SU-DHL-6 (cell line): ENCODE results near the gene CREG2.

Experiments used
- H2AFZ ChIP-seq: fragments of 200-600 bp; sonication (generic); 2 replicates; pipeline ENCODE4 v1.6.1; 2014; ENCODE audit warnings: low read depth, mild to moderate bottlenecking, moderate library complexity, mixed read lengths, antibody characterized with exemption, low read length; ENCODE audit not compliant: severe bottlenecking
- H3F3A ChIP-seq: fragments of 200-600 bp; shearing (Covaris generic); 2 replicates; pipeline ENCODE4 v1.6.0; 2016; ENCODE audit warnings: antibody characterized with exemption, mild to moderate bottlenecking; ENCODE audit not compliant: insufficient read depth
- H3K27ac ChIP-seq: fragments of 200-600 bp; sonication (generic); 2 replicates; pipeline ENCODE4 v1.5.1; 2016; ENCODE audit warnings: low read depth, mild to moderate bottlenecking, low read length, moderate library complexity, mixed read lengths
- H3K27me3 ChIP-seq: fragments of 200-600 bp; sonication (generic), shearing (Covaris generic); 2 replicates; pipeline ENCODE4 v1.6.0; 2014; ENCODE audit warnings: mild to moderate bottlenecking, low read length
- H3K36me3 ChIP-seq: fragments of 200-600 bp; sonication (generic); 2 replicates; pipeline ENCODE4 v1.6.1; 2014; ENCODE audit warnings: mild to moderate bottlenecking, low read length, mixed read lengths
- H3K4me2 ChIP-seq: fragments of 300-600, 200-600 bp; shearing (Covaris generic), sonication (generic); 2 replicates; pipeline ENCODE4 v1.6.0; 2014; ENCODE audit warnings: low read length, low read depth, mild to moderate bottlenecking; ENCODE audit not compliant: poor library complexity, severe bottlenecking
- H3K4me3 ChIP-seq: fragments of 200-600 bp; sonication (generic); 2 replicates; pipeline ENCODE4 v1.5.1; 2014; ENCODE audit warnings: antibody characterized with exemption, low read length, mild to moderate bottlenecking, mixed read lengths; ENCODE audit not compliant: insufficient read depth, poor library complexity, severe bottlenecking
- H3K79me2 ChIP-seq: fragments of 200-600 bp; sonication (generic); 2 replicates; pipeline ENCODE4 v1.6.1; 2014; ENCODE audit warnings: mild to moderate bottlenecking, low read length, moderate library complexity; ENCODE audit not compliant: insufficient read depth
- H3K9ac ChIP-seq: fragments of 200-600 bp; sonication (generic); 2 replicates; pipeline ENCODE4 v1.7.0; 2014; ENCODE audit warnings: mild to moderate bottlenecking, low read length
- H3K9me2 ChIP-seq: fragments of 200-600 bp; sonication (generic); replicated peaks from 2 replicates; pipeline ENCODE4 v1.6.1; 2014; ENCODE audit warnings: low read length; ENCODE audit not compliant: insufficient read depth
- H3K9me3 ChIP-seq: fragments of 200-600 bp; sonication (generic); 2 replicates; pipeline ENCODE4 v1.6.1; 2014; ENCODE audit warnings: low read length, mixed read lengths; ENCODE audit not compliant: insufficient read depth
- H4K20me1 ChIP-seq: fragments of 200-600 bp; sonication (generic); 2 replicates; pipeline ENCODE4 v1.6.1; 2014; ENCODE audit warnings: low read depth, mild to moderate bottlenecking, antibody characterized with exemption, low read length, moderate library complexity, mixed read lengths
- EZH2phosphoT487 ChIP-seq: fragments of 200-600 bp; sonication (generic), shearing (Covaris generic); conservative IDR thresholded peaks from 2 replicates; pipeline ENCODE4 v1.6.1; 2018; ENCODE audit warnings: mild to moderate bottlenecking, antibody characterized with exemption, low read length, moderate library complexity, mixed read lengths
- TF ChIP-seq, protein P1 (sequence below): fragments of 200-600 bp; sonication (generic); IDR thresholded peaks from one replicate; pipeline ENCODE4 v1.5.1; 2017; ENCODE audit warnings: antibody characterized with exemption, mild to moderate bottlenecking, low read length, moderate library complexity; ENCODE audit not compliant: insufficient read depth, poor library complexity, severe bottlenecking

Gene CREG2

GRCh38 chr2:101305035-101305434 is 82.3 kb downstream of the CREG2 start:
- no peaks in the 10 kb centered on the region for H3K9me3 ChIP-seq
- no peak overlapping the region for H2AFZ ChIP-seq
- H3K9ac ChIP-seq = no peak overlapping the region
- H3K36me3 ChIP-seq = no peaks in the 10 kb centered on the region
- no peak overlapping the region for H3K4me2 ChIP-seq
- H3F3A ChIP-seq = 0 out of 2 replicates have a peak, but pooled peaks cover 5% of the 10 kb centered on the region
- no peak overlapping the region for H3K4me3 ChIP-seq
- no peaks in the 10 kb centered on the region for H4K20me1 ChIP-seq
- peaks cover 23% of the 10 kb centered on the region for H3K79me2 ChIP-seq
- no peaks in the 10 kb centered on the region for H3K9me2 ChIP-seq
- no peak for TF ChIP-seq EZH2phosphoT487
- TF ChIP-seq, protein P1, sequence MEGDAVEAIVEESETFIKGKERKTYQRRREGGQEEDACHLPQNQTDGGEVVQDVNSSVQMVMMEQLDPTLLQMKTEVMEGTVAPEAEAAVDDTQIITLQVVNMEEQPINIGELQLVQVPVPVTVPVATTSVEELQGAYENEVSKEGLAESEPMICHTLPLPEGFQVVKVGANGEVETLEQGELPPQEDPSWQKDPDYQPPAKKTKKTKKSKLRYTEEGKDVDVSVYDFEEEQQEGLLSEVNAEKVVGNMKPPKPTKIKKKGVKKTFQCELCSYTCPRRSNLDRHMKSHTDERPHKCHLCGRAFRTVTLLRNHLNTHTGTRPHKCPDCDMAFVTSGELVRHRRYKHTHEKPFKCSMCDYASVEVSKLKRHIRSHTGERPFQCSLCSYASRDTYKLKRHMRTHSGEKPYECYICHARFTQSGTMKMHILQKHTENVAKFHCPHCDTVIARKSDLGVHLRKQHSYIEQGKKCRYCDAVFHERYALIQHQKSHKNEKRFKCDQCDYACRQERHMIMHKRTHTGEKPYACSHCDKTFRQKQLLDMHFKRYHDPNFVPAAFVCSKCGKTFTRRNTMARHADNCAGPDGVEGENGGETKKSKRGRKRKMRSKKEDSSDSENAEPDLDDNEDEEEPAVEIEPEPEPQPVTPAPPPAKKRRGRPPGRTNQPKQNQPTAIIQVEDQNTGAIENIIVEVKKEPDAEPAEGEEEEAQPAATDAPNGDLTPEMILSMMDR = no peak
- H3K27ac ChIP-seq = no peak overlapping the region
- H3K27me3 ChIP-seq = no peaks in the 10 kb centered on the region

DNA sequence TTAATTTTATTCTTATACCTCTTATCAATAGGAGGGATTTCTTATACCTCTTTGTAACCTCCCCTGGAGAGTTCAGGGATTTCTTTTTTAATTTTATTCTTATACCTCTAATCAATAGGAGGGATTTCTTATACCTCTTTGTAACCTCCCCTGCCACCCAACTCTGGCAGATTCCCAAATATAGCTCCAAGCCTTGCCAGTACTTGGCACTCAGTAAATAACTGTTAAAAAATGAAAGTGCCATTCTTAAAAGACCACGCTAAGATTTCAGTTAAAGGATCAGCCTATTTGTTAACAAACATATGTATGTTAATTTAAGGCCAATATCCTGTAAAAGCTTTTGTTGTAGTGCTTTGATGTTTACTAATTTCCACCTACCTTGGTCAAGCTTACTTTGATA is 83.6 kb downstream of the CREG2 start:
- H3K9me3 ChIP-seq = no peaks in the 10 kb centered on the region
- H3K9ac ChIP-seq = no peak overlapping the region
- no peaks in the 10 kb centered on the region for H3K27me3 ChIP-seq
- no peak overlapping the region for H3K27ac ChIP-seq
- no peaks in the 10 kb centered on the region for H3K9me2 ChIP-seq
- TF ChIP-seq, protein P1 = no peak
- TF ChIP-seq EZH2phosphoT487 = no peak
- H3K4me3 ChIP-seq = no peak overlapping the region
- no peaks in the 10 kb centered on the region for H3K36me3 ChIP-seq
- H3K79me2 ChIP-seq = peaks cover 23% of the 10 kb centered on the region
- 0 out of 2 replicates have a peak, but pooled peaks cover 5% of the 10 kb centered on the region for H3F3A ChIP-seq
- no peak overlapping the region for H2AFZ ChIP-seq
- no peak overlapping the region for H3K4me2 ChIP-seq
- no peaks in the 10 kb centered on the region for H4K20me1 ChIP-seq

- no peak for TF ChIP-seq EZH2phosphoT487
- TF ChIP-seq, protein P1 = no peak
- H4K20me1 ChIP-seq = no peaks in the 10 kb centered on the region
- H3F3A ChIP-seq = 0 out of 2 replicates have a peak, but pooled peaks cover 5% of the 10 kb centered on the region
- H3K36me3 ChIP-seq = no peaks in the 10 kb centered on the region
- H3K9me3 ChIP-seq = no peaks in the 10 kb centered on the region
- no peaks in the 10 kb centered on the region for H3K9me2 ChIP-seq
- H3K4me2 ChIP-seq = no peak overlapping the region
- H3K79me2 ChIP-seq = peaks cover 23% of the 10 kb centered on the region
- no peak overlapping the region for H2AFZ ChIP-seq
- H3K27me3 ChIP-seq = no peaks in the 10 kb centered on the region
- H3K9ac ChIP-seq = no peak overlapping the region
- no peak overlapping the region for H3K27ac ChIP-seq
- no peak overlapping the region for H3K4me3 ChIP-seq
These were observed 85.3 kb downstream of the CREG2 start for GRCh38 chr2:101302016-101302415.
